ENCODE measurements around the gene LCP2.
A peak's percentile ranks its signal among the peaks of the same experiment; 100 is the strongest.

LCP2 gene

GRCh38 chr5:170306381-170306831, 8.8 kb upstream of the LCP2 start:
- peak overlapping the region; percentile 59; the same call in 1 of the 2 replicates for H3K27ac ChIP-seq (ENCODE audit: low read depth, low read length)
- no peak overlapping the region for H2AFZ ChIP-seq (ENCODE audit: low read length, unreplicated experiment)
- H3K4me1 ChIP-seq (ENCODE audit: control insufficient read depth, insufficient read depth, low read length, unreplicated experiment) = peaks cover 18% of the 10 kb centered on the region

GRCh38 chr5:170305646-170306025, 8.1 kb upstream of the LCP2 start:
- Histone ChIP-seq H3K36me3 (ENCODE audit: insufficient read depth, low read length) (no peaks in the 10 kb centered on the region), H3K27me3 (ENCODE audit: insufficient read depth, low read length) (peaks cover 5% of the 10 kb centered on the region; the same call in 1 of the 2 replicates), H3K4me3 (ENCODE audit: low read depth, low read length) (no peak overlapping the region), H3K79me2 (ENCODE audit: control insufficient read depth, insufficient read depth, low read length, unreplicated experiment) (no peaks in the 10 kb centered on the region), H3K27ac (ENCODE audit: low read depth, low read length) (peak overlapping the region; percentile 59; the same call in 1 of the 2 replicates), H3K4me1 (ENCODE audit: control insufficient read depth, insufficient read depth, low read length, unreplicated experiment) (peaks cover 18% of the 10 kb centered on the region), H2AFZ (ENCODE audit: low read length, unreplicated experiment) (no peak overlapping the region)

More at GRCh38 chr5:170306381-170306831, 8.8 kb upstream of the LCP2 start:
- no peaks in the 10 kb centered on the region for H3K36me3 ChIP-seq (ENCODE audit: insufficient read depth, low read length)
- no peaks in the 10 kb centered on the region for H3K79me2 ChIP-seq (ENCODE audit: control insufficient read depth, insufficient read depth, low read length, unreplicated experiment)
- H3K27me3 ChIP-seq (ENCODE audit: insufficient read depth, low read length) = peaks cover 6% of the 10 kb centered on the region; the same call in 1 of the 2 replicates
- H3K4me3 ChIP-seq (ENCODE audit: low read depth, low read length) = no peak overlapping the region

DNA sequence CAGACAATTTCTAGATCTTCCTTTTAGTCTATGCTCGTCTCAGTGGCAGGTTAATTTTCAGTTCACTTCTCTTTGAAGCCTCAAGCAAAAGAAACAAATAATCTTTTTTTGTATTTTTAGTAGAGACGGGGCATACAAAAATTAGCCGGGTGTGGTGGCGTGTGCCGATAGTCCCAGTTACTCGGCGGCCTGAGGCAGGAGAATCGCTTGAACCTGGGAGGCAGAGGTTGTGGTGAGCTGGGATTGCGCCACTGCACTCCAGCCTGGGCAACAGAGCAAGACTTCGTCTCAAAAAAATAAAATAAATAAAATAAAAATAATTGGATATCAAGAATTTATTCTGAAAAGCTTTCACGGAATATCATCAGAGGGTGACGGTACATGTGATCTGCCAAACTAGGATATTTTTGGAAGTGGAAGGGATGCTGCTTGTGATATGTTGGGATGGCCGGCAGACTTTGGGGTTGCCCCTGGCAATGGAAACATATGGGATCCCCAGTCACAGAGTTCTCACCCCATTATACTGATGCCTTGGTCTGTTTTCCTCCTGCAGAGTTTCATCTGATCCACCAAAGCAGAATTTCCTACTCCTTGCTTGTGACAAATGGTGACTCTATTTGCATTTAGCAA, 7.6 kb upstream of the LCP2 start:
- Histone ChIP-seq H3K27me3 (ENCODE audit: insufficient read depth, low read length) (peaks cover 3% of the 10 kb centered on the region; the same call in 1 of the 2 replicates), H2AFZ (ENCODE audit: low read length, unreplicated experiment) (no peak overlapping the region), H3K79me2 (ENCODE audit: control insufficient read depth, insufficient read depth, low read length, unreplicated experiment) (no peaks in the 10 kb centered on the region), H3K4me3 (ENCODE audit: low read depth, low read length) (no peak overlapping the region), H3K4me1 (ENCODE audit: control insufficient read depth, insufficient read depth, low read length, unreplicated experiment) (peaks cover 18% of the 10 kb centered on the region), H3K27ac (ENCODE audit: low read depth, low read length) (no peak overlapping the region), H3K36me3 (ENCODE audit: insufficient read depth, low read length) (no peaks in the 10 kb centered on the region)

DNA sequence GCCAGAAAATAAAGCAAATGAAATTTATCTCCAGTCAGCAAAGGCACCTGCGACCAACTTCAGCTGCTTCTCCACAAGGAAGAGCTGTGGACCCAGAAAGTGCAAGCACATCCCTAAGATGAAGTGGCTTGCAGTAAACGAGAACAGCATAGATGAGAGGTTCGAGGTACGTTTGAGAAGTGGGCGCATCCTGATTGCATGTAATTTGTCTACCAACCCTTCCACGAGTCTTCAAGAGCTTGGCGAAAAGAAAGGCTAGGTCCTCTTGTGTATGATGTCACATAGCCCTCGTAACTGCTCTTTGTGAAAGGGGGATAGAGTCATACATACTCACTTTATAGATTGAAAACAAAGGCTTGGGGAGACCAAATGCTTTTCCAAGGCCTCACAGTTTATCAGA, 6.0 kb upstream of the LCP2 start:
- H3K4me3 ChIP-seq (ENCODE audit: low read depth, low read length) = no peak overlapping the region
- H3K27ac ChIP-seq (ENCODE audit: low read depth, low read length) = no peak overlapping the region
- H3K27me3 ChIP-seq (ENCODE audit: insufficient read depth, low read length) = peaks cover 3% of the 10 kb centered on the region; the same call in 1 of the 2 replicates
- H3K4me1 ChIP-seq (ENCODE audit: control insufficient read depth, insufficient read depth, low read length, unreplicated experiment) = peaks cover 18% of the 10 kb centered on the region
- H3K79me2 ChIP-seq (ENCODE audit: control insufficient read depth, insufficient read depth, low read length, unreplicated experiment) = no peaks in the 10 kb centered on the region
- H2AFZ ChIP-seq (ENCODE audit: low read length, unreplicated experiment) = no peak overlapping the region
- no peaks in the 10 kb centered on the region for H3K36me3 ChIP-seq (ENCODE audit: insufficient read depth, low read length)

DNA sequence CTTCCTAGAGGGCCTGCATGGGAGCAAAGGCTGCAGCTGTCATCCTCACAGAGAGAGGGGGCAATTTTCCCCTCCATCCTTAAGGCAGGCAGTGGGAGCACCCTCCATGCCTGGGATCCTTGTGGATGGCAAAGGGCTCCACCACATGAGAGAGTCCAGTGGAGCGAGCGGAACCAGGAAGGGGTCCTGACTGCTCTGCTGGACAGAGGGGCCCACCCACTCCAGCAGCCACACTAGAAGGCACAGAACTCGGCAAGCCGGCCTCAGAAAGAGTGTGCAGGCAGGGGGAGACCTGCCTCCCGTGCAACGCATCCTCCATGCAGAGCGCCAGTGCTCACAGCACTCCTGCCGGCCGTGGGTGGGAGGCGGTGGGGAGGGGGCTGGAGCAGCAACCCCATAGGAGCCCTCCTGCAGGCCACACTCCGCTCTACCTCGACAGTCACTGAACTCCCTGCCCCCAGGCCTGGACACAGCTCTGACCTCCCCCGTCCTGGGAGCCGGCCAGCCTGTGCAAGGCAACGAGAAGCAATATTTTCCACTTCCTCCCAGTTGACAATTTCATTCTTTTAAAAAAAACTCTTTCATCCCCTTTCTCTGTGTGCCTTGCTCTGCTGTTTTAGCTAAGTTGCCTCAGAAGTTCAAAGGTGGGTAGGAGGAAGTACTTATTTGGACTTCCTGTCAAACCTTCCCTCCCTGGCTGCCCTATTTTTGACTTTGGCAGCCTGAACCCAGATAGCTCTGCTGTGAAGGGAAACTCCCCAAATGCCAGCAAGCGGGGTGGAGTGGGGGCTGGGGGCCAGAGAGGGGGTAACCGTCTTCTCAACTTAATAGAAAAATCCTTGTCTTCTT, 5.3 kb upstream of the LCP2 start:
- Histone ChIP-seq H3K4me1 (ENCODE audit: control insufficient read depth, insufficient read depth, low read length, unreplicated experiment) (peaks cover 18% of the 10 kb centered on the region), H3K27ac (ENCODE audit: low read depth, low read length) (no peak overlapping the region), H3K4me3 (ENCODE audit: low read depth, low read length) (no peak overlapping the region), H3K27me3 (ENCODE audit: insufficient read depth, low read length) (peaks cover 7% of the 10 kb centered on the region; the same call in 1 of the 2 replicates), H2AFZ (ENCODE audit: low read length, unreplicated experiment) (no peak overlapping the region), H3K36me3 (ENCODE audit: insufficient read depth, low read length) (no peaks in the 10 kb centered on the region), H3K79me2 (ENCODE audit: control insufficient read depth, insufficient read depth, low read length, unreplicated experiment) (no peaks in the 10 kb centered on the region)

GRCh38 chr5:170301981-170302652, 4.5 kb upstream of the LCP2 start:
- Histone ChIP-seq H3K36me3 (ENCODE audit: insufficient read depth, low read length) (no peaks in the 10 kb centered on the region), H3K4me1 (ENCODE audit: control insufficient read depth, insufficient read depth, low read length, unreplicated experiment) (peaks cover 14% of the 10 kb centered on the region), H3K27ac (ENCODE audit: low read depth, low read length) (no peak overlapping the region), H3K79me2 (ENCODE audit: control insufficient read depth, insufficient read depth, low read length, unreplicated experiment) (no peaks in the 10 kb centered on the region), H3K27me3 (ENCODE audit: insufficient read depth, low read length) (peaks cover 12% of the 10 kb centered on the region; the same call in 1 of the 2 replicates), H3K4me3 (ENCODE audit: low read depth, low read length) (no peak overlapping the region), H2AFZ (ENCODE audit: low read length, unreplicated experiment) (no peak overlapping the region)

GRCh38 chr5:170301149-170301548, 3.6 kb upstream of the LCP2 start:
- H3K27me3 ChIP-seq (ENCODE audit: insufficient read depth, low read length) = peaks cover 22% of the 10 kb centered on the region; the same call in 1 of the 2 replicates
- no peaks in the 10 kb centered on the region for H3K36me3 ChIP-seq (ENCODE audit: insufficient read depth, low read length)
- H2AFZ ChIP-seq (ENCODE audit: low read length, unreplicated experiment) = no peak overlapping the region
- peaks cover 5% of the 10 kb centered on the region for H3K4me1 ChIP-seq (ENCODE audit: control insufficient read depth, insufficient read depth, low read length, unreplicated experiment)
- H3K27ac ChIP-seq (ENCODE audit: low read depth, low read length) = no peak overlapping the region
- H3K79me2 ChIP-seq (ENCODE audit: control insufficient read depth, insufficient read depth, low read length, unreplicated experiment) = no peaks in the 10 kb centered on the region
- H3K4me3 ChIP-seq (ENCODE audit: low read depth, low read length) = no peak overlapping the region

- H3K27me3 ChIP-seq (ENCODE audit: insufficient read depth, low read length) = peaks cover 27% of the 10 kb centered on the region; the same call in 1 of the 2 replicates
- H3K79me2 ChIP-seq (ENCODE audit: control insufficient read depth, insufficient read depth, low read length, unreplicated experiment) = no peaks in the 10 kb centered on the region
- no peaks in the 10 kb centered on the region for H3K4me1 ChIP-seq (ENCODE audit: control insufficient read depth, insufficient read depth, low read length, unreplicated experiment)
- no peak overlapping the region for H2AFZ ChIP-seq (ENCODE audit: low read length, unreplicated experiment)
- no peak overlapping the region for H3K27ac ChIP-seq (ENCODE audit: low read depth, low read length)
- H3K36me3 ChIP-seq (ENCODE audit: insufficient read depth, low read length) = no peaks in the 10 kb centered on the region
- no peak overlapping the region for H3K4me3 ChIP-seq (ENCODE audit: low read depth, low read length)
Measured at GRCh38 chr5:170300361-170301013, 2.9 kb upstream of the LCP2 start.

GRCh38 chr5:170296935-170297588, 515 bp downstream of the LCP2 start:
- Histone ChIP-seq H3K4me1 (ENCODE audit: control insufficient read depth, insufficient read depth, low read length, unreplicated experiment) (no peaks in the 10 kb centered on the region), H3K4me3 (ENCODE audit: low read depth, low read length) (no peak overlapping the region), H3K27ac (ENCODE audit: low read depth, low read length) (no peak overlapping the region), H3K27me3 (ENCODE audit: insufficient read depth, low read length) (peaks cover 58% of the 10 kb centered on the region), H3K79me2 (ENCODE audit: control insufficient read depth, insufficient read depth, low read length, unreplicated experiment) (no peaks in the 10 kb centered on the region), H2AFZ (ENCODE audit: low read length, unreplicated experiment) (no peak overlapping the region), H3K36me3 (ENCODE audit: insufficient read depth, low read length) (no peaks in the 10 kb centered on the region)

Data from ACC112 (cell line).